Kidney (tissue), 14 donors: ENCODE measurements around the gene ZNRF3. TPM values are rescaled to one million over a fixed set of nuclear protein-coding genes. Genes with fewer than 3 reads are reported as not detected.

Experiments used
- DNase-seq, 5 donors: peaks; one replicate each; pipeline ENCODE4 v3.0.0-alpha.2; 2013 to 2020
- FAIRE-seq: peaks from 2 replicates; lab custom pipeline; 2012; peaks lifted over from hg19 to GRCh38; lab: Jason Lieb, UNC
- H3K27ac ChIP-seq, 2 donors: one replicate each; pipeline ENCODE4 v1.7.0; 2013; ENCODE audit warnings: low read depth in 2 of 2, low read length in 2 of 2, inconsistent platforms in 1 of 2
- H3K27me3 ChIP-seq: one replicate; pipeline ENCODE4 v1.7.1; 2013; ENCODE audit warnings: low read length, inconsistent platforms; ENCODE audit not compliant: control insufficient read depth, insufficient read depth
- H3K36me3 ChIP-seq, 3 donors: one replicate each; pipeline versions ENCODE4 v1.7.0 to v1.7.1; 2013; ENCODE audit warnings: low read length in 3 of 3, control low read depth in 1 of 3, inconsistent platforms in 1 of 3; ENCODE audit not compliant: insufficient read depth in 3 of 3, control insufficient read depth in 2 of 3
- H3K4me1 ChIP-seq, 3 donors: one replicate each; pipeline versions ENCODE4 v1.7.0 to v1.7.1; 2013; ENCODE audit warnings: low read length in 3 of 3, inconsistent platforms in 1 of 3, low read depth in 1 of 3; ENCODE audit not compliant: control insufficient read depth in 2 of 3, insufficient read depth in 2 of 3
- H3K4me3 ChIP-seq, 3 donors: one replicate each; pipeline versions ENCODE4 v1.7.0 to v1.8.1; 2013; ENCODE audit warnings: low read length in 3 of 3, control low read depth in 1 of 3, inconsistent platforms in 1 of 3
- H3K9ac ChIP-seq, 3 donors: one replicate each; pipeline versions ENCODE4 v1.7.0 to v1.7.1; 2013; ENCODE audit warnings: low read length in 3 of 3, control low read depth in 1 of 3, inconsistent platforms in 1 of 3
- H3K9me3 ChIP-seq, 3 donors: one replicate each; pipeline versions ENCODE4 v1.7.0 to v1.7.1; 2013; ENCODE audit warnings: low read length in 3 of 3, control low read depth in 1 of 3, inconsistent platforms in 1 of 3; ENCODE audit not compliant: control insufficient read depth in 2 of 3, insufficient read depth in 1 of 3
- CTCF ChIP-seq: IDR thresholded peaks from 3 replicates; pipeline ENCODE4 v1.5.1; 2012; ENCODE audit warnings: mild to moderate bottlenecking, moderate library complexity, borderline replicate concordance; ENCODE audit not compliant: insufficient read depth; ENCODE audit errors: extremely low read depth
- intact Hi-C: fragments of 100-400 bp; cut with DNase I; formaldehyde crosslinking; loops from one replicate; pipeline ENCODE4 v1.11.1; 2022
- polyA plus RNA-seq: library from polyadenylated mRNA; stranded (reverse); fragments of 350-450 nt; fragmentation: Illumina TruSeq; extraction: RNeasy Lipid Tissue Mini Kit (QIAGEN cat#74804); gene quantifications from one replicate; pipeline ENCODE4 v1.2.3, GENCODE V29; 2014; ENCODE audit warnings: low read depth, low replicate concordance; ENCODE audit not compliant: insufficient read depth
- total RNA-seq: library from RNA; stranded (reverse); fragmentation: NEBNext Ultra II Directional; extraction: Animal tissue kit (Norgen Biotek cat#: 25700); gene quantifications from one replicate; pipeline ENCODE4 v1.2.1, GENCODE V29; 2021
- donor health status: control.
- donor health status: control.
- donor health status: control.
- donor health status: control.
- donor health status: control.
- donor health status: DM: yes; HTN: yes; CAD: no.
- donor health status: Normal renal cell carcinoma (clear cell type).

ZNRF3 gene
- total and polyA plus RNA-seq, 2 donors from 2014 or later = 6.8 to 24.4 TPM

DNA sequence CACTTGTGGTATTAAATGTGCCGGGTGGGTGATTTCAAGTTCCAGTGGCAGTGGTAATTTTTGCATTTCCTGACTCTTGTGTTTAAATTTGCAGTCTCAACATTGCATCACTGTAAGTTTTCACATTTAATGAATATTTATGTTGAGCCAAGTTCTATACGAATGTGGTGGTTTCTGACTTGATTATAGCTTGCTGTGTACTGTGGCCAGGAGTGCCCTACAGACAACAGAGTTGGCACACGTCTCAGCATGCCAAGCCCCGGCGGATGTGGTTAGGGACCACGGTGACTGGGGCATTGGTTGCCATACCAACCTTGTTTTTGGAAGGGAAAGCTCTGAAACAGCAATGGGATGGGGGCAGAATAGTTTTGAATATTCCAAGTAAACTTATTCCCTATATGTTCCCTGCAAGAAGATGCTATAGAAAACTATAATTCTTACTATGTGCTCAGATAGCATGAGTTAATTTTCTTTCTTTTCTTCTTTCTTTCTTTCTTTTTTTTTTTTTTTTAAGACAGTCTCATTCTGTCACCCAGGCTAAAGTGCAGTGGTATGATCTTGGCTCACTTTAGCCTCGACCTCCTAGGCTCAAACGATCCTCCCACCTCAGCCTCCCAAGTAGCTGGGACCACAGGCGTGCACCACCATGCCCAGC is 16.0 kb downstream of the ZNRF3 start:
- Histone ChIP-seq H3K27me3 (no peaks in the 10 kb centered on the region), H3K4me3 (no peak overlapping the region), H3K27ac (no peak overlapping the region), H3K9ac (no peak overlapping the region), H3K9me3 (no peaks in the 10 kb centered on the region), H3K36me3 (no peaks in the 10 kb centered on the region), H3K4me1 (peaks cover 9 to 43% (median 24%) of the 10 kb centered on the region in 3 donors)
- DNase-seq = peak in 1 of 5 donors; percentile 20
- TF ChIP-seq CTCF = no peak
- no peak for FAIRE-seq
- intact Hi-C loops = no loop called here

- intact Hi-C loops = no loop called here
- H3K9ac ChIP-seq = no peak overlapping the region
- no peak overlapping the region for H3K27ac ChIP-seq
- no peak for TF ChIP-seq CTCF
- DNase-seq (no peak), FAIRE-seq (no peak)
- peaks cover 17 to 45% (median 32%) of the 10 kb centered on the region in 3 donors for H3K4me1 ChIP-seq
- no peaks in the 10 kb centered on the region for H3K9me3 ChIP-seq
- no peaks in the 10 kb centered on the region for H3K27me3 ChIP-seq
- H3K4me3 ChIP-seq = no peak overlapping the region
- no peaks in the 10 kb centered on the region for H3K36me3 ChIP-seq
These were observed 17.1 kb downstream of the ZNRF3 start for GRCh38 chr22:28900379-28900925.

DNA sequence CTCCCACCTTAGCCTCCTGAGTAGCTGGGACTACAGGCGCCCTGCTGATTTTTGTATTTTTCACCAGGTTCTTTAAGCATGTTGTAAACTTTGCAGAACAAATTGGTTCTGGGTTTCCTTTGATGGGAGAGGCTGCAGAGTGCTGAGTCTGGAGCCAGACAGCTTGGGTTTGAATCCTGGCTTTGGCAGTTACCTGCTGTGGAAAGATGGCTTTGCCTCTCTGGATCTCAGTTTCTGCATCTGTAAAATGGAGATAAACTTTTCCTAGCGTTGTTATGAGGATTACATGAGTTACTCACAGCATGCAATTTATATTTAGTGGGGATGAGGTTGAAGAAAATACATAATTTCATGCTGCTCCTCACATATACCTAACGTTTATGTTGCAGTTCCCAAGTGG is 19.1 kb downstream of the ZNRF3 start:
- TF ChIP-seq CTCF = no peak
- H3K27me3 ChIP-seq = no peaks in the 10 kb centered on the region
- intact Hi-C loops = no loop called here
- H3K4me1 ChIP-seq = peaks cover 23 to 50% (median 36%) of the 10 kb centered on the region in 3 donors
- no peak overlapping the region for H3K4me3 ChIP-seq
- H3K36me3 ChIP-seq = no peaks in the 10 kb centered on the region
- FAIRE-seq (no peak), DNase-seq (peak in 1 of 5 donors; percentile 4)
- H3K27ac ChIP-seq = peak overlapping the region in 1 of 2 donors; percentile 75
- H3K9me3 ChIP-seq = no peaks in the 10 kb centered on the region
- peak overlapping the region in 1 of 3 donors; percentile 37 for H3K9ac ChIP-seq
